Liver (tissue), 9 donors: ENCODE data around the gene POU5F1. TPM values are rescaled to one million over a fixed set of nuclear protein-coding genes. Genes with fewer than 3 reads are reported as not detected.

Experiments used
- DNase-seq: peaks from one replicate; pipeline ENCODE4 v3.0.0-alpha.2; 2017; ENCODE audit warnings: low spot score
- H3K27ac ChIP-seq, 2 donors: one replicate each; pipeline ENCODE4 v1.7.0; 2013; ENCODE audit warnings: inconsistent platforms in 2 of 2, low read length in 2 of 2, control low read depth in 1 of 2, low read depth in 1 of 2, mild to moderate bottlenecking in 1 of 2
- H3K27me3 ChIP-seq, 4 donors: one replicate each; pipeline versions ENCODE4 v1.6.1 to v1.7.0; 2013; ENCODE audit warnings: low read length in 3 of 4, inconsistent platforms in 1 of 4, mild to moderate bottlenecking in 1 of 4, moderate library complexity in 1 of 4; ENCODE audit not compliant: control insufficient read depth in 4 of 4, insufficient read depth in 4 of 4
- H3K36me3 ChIP-seq, 4 donors: one replicate each; pipeline versions ENCODE4 v1.6.1 to v1.7.0; 2013; ENCODE audit warnings: low read length in 3 of 4, mild to moderate bottlenecking in 3 of 4, low read depth in 1 of 4, moderate library complexity in 1 of 4; ENCODE audit not compliant: control insufficient read depth in 4 of 4, insufficient read depth in 3 of 4
- H3K4me1 ChIP-seq, 4 donors: one replicate each; pipeline versions ENCODE4 v1.6.1 to v1.7.0; 2013; ENCODE audit warnings: low read length in 3 of 4, mild to moderate bottlenecking in 3 of 4, moderate library complexity in 1 of 4; ENCODE audit not compliant: control insufficient read depth in 4 of 4, insufficient read depth in 4 of 4
- H3K4me3 ChIP-seq, 3 donors: one replicate each; pipeline versions ENCODE4 v1.6.1 to v1.7.0; 2013; ENCODE audit warnings: low read length in 3 of 3, control low read depth in 1 of 3, low read depth in 1 of 3, mild to moderate bottlenecking in 1 of 3
- H3K9ac ChIP-seq, 2 donors: one replicate each; pipeline ENCODE4 v1.7.0; 2013; ENCODE audit warnings: low read length in 2 of 2, mild to moderate bottlenecking in 2 of 2, moderate library complexity in 2 of 2, control low read depth in 1 of 2, low read depth in 1 of 2
- H3K9me3 ChIP-seq, 4 donors: one replicate each; pipeline versions ENCODE4 v1.6.1 to v1.7.0; 2013; ENCODE audit warnings: low read length in 3 of 4; ENCODE audit not compliant: control insufficient read depth in 4 of 4
- ATF3 ChIP-seq: IDR thresholded peaks from 2 replicates; pipeline ENCODE4 v1.6.1; 2016; ENCODE audit warnings: antibody characterized with exemption
- CTCF ChIP-seq: fragments of 150-350 bp; IDR thresholded peaks from 2 replicates; pipeline ENCODE4 v1.5.1; 2017; ENCODE audit warnings: improper control_type of control experiment, low read depth, low read length; ENCODE audit not compliant: missing input control
- EGR1 ChIP-seq, 2 donors: IDR thresholded peaks; 2 replicates each; pipeline ENCODE4 v1.6.1; 2016 to 2018; ENCODE audit warnings: antibody characterized with exemption in 2 of 2, low read depth in 2 of 2
- FOXA1 ChIP-seq: IDR thresholded peaks from 2 replicates; pipeline ENCODE4 v1.6.1; 2016; ENCODE audit warnings: antibody characterized with exemption
- FOXA2 ChIP-seq: IDR thresholded peaks from 2 replicates; pipeline ENCODE4 v1.6.1; 2016; ENCODE audit warnings: antibody characterized with exemption
- GABPA ChIP-seq, 2 donors: IDR thresholded peaks in 1 of 2; conservative IDR thresholded peaks in 1 of 2; 2 replicates each; pipeline ENCODE4 v1.6.1; 2016; ENCODE audit warnings: antibody characterized with exemption in 2 of 2, mild to moderate bottlenecking in 1 of 2, moderate library complexity in 1 of 2
- HNF4A ChIP-seq, 2 donors: conservative IDR thresholded peaks; 2 replicates each; pipeline ENCODE4 v1.6.1; 2016; ENCODE audit warnings: antibody characterized with exemption in 2 of 2, mild to moderate bottlenecking in 2 of 2
- HNF4G ChIP-seq: IDR thresholded peaks from 2 replicates; pipeline ENCODE4 v1.6.1; 2016; ENCODE audit warnings: antibody characterized with exemption
- JUND ChIP-seq, 2 donors: IDR thresholded peaks; 2 replicates each; pipeline ENCODE4 v1.6.1; 2016; ENCODE audit warnings: antibody characterized with exemption in 2 of 2
- MAX ChIP-seq: IDR thresholded peaks from 2 replicates; pipeline ENCODE4 v1.6.1; 2016; ENCODE audit warnings: antibody characterized with exemption
- NR2F2 ChIP-seq: IDR thresholded peaks from 2 replicates; pipeline ENCODE4 v1.6.1; 2016; ENCODE audit warnings: antibody characterized with exemption
- RAD21 ChIP-seq, 2 donors: IDR thresholded peaks; 2 replicates each; pipeline ENCODE4 v1.6.1; 2016; ENCODE audit warnings: antibody characterized with exemption in 2 of 2, mild to moderate bottlenecking in 2 of 2
- RXRA ChIP-seq, 2 donors: IDR thresholded peaks; 2 replicates each; pipeline ENCODE4 v1.6.1; 2017 to 2018; ENCODE audit warnings: antibody characterized with exemption in 2 of 2, mild to moderate bottlenecking in 1 of 2
- SP1 ChIP-seq: IDR thresholded peaks from 2 replicates; pipeline ENCODE4 v1.6.1; 2018; ENCODE audit warnings: antibody characterized with exemption, mild to moderate bottlenecking
- TAF1 ChIP-seq: conservative IDR thresholded peaks from 2 replicates; pipeline ENCODE4 v1.6.1; 2016; ENCODE audit warnings: antibody characterized with exemption, mild to moderate bottlenecking
- WGBS: extraction: QIAGEN DNeasy Blood & Tissue Kit; methylation state at CpG from one replicate; pipeline ENCODE4 v1.1.7; 2013; 5-methylcytosine and 5-hydroxymethylcytosine counted together
- polyA plus RNA-seq, 2 donors: library from polyadenylated mRNA; stranded (reverse) in 1 of 2; unstranded in 1 of 2; fragments of 200-250 nt in 1 of 2; fragments of >200 nt in 1 of 2; fragmentation: Nextera tagmentation in 1 of 2; extraction: Ambion mirVana in 1 of 2; gene quantifications; one replicate each; pipeline versions ENCODE4 v1.2.1 to v1.2.3, GENCODE V29; 2013 to 2015
- total RNA-seq, 2 donors: library from RNA; depleted of rRNA; stranded (reverse); fragments of >200 nt; gene quantifications; one replicate each; pipeline ENCODE4 v1.2.3, GENCODE V29; 2014
- TF ChIP-seq, protein P1 (sequence below): IDR thresholded peaks from 2 replicates; pipeline ENCODE4 v1.6.1; 2016; ENCODE audit warnings: antibody characterized with exemption, mild to moderate bottlenecking
- TF ChIP-seq, protein P2 (sequence below): IDR thresholded peaks from 2 replicates; pipeline ENCODE4 v1.6.1; 2016; ENCODE audit warnings: antibody characterized with exemption
- donor health status: healthy.
- donor health status: healthy.
- donor health status: healthy.
- donor health status: healthy.
- donor health status: healthy.

POU5F1 gene
- total and polyA plus RNA-seq, 4 donors = 0.32 to 3.2 TPM; not detected in 2

- H3K9me3 ChIP-seq = no peaks in the 10 kb centered on the region
- WGBS = 82% methylated on average over 3 of the region's 3 CpGs
- no peaks in the 10 kb centered on the region for H3K36me3 ChIP-seq
- H3K27ac ChIP-seq = no peak overlapping the region
- no peak for DNase-seq
- no peaks in the 10 kb centered on the region for H3K27me3 ChIP-seq
- H3K4me3 ChIP-seq = no peak overlapping the region
- TF ChIP-seq SP1 (no peak), EGR1 (IDR thresholded peaks at IDR 0.05; ENCODE audit: low read depth in 2 of 2) (no peak), HNF4G (no peak), CTCF (no peak), NR2F2 (no peak), ATF3 (no peak), RXRA (IDR thresholded peaks at IDR 0.05) (no peak), TAF1 (no peak), FOXA2 (no peak), MAX (no peak), GABPA (IDR thresholded peaks at IDR 0.05 in 1 of 2, conservative IDR thresholded peaks at IDR 0.05 in 1 of 2) (no peak)
- TF ChIP-seq, protein P1, sequence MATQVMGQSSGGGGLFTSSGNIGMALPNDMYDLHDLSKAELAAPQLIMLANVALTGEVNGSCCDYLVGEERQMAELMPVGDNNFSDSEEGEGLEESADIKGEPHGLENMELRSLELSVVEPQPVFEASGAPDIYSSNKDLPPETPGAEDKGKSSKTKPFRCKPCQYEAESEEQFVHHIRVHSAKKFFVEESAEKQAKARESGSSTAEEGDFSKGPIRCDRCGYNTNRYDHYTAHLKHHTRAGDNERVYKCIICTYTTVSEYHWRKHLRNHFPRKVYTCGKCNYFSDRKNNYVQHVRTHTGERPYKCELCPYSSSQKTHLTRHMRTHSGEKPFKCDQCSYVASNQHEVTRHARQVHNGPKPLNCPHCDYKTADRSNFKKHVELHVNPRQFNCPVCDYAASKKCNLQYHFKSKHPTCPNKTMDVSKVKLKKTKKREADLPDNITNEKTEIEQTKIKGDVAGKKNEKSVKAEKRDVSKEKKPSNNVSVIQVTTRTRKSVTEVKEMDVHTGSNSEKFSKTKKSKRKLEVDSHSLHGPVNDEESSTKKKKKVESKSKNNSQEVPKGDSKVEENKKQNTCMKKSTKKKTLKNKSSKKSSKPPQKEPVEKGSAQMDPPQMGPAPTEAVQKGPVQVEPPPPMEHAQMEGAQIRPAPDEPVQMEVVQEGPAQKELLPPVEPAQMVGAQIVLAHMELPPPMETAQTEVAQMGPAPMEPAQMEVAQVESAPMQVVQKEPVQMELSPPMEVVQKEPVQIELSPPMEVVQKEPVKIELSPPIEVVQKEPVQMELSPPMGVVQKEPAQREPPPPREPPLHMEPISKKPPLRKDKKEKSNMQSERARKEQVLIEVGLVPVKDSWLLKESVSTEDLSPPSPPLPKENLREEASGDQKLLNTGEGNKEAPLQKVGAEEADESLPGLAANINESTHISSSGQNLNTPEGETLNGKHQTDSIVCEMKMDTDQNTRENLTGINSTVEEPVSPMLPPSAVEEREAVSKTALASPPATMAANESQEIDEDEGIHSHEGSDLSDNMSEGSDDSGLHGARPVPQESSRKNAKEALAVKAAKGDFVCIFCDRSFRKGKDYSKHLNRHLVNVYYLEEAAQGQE = no peak
- TF ChIP-seq, protein P2, sequence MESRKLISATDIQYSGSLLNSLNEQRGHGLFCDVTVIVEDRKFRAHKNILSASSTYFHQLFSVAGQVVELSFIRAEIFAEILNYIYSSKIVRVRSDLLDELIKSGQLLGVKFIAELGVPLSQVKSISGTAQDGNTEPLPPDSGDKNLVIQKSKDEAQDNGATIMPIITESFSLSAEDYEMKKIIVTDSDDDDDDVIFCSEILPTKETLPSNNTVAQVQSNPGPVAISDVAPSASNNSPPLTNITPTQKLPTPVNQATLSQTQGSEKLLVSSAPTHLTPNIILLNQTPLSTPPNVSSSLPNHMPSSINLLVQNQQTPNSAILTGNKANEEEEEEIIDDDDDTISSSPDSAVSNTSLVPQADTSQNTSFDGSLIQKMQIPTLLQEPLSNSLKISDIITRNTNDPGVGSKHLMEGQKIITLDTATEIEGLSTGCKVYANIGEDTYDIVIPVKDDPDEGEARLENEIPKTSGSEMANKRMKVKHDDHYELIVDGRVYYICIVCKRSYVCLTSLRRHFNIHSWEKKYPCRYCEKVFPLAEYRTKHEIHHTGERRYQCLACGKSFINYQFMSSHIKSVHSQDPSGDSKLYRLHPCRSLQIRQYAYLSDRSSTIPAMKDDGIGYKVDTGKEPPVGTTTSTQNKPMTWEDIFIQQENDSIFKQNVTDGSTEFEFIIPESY = no peak
- H3K4me1 ChIP-seq = no peaks in the 10 kb centered on the region
- H3K9ac ChIP-seq = no peak overlapping the region
These were observed 1.9 kb downstream of the POU5F1 start for GRCh38 chr6:31168606-31169005.

DNA sequence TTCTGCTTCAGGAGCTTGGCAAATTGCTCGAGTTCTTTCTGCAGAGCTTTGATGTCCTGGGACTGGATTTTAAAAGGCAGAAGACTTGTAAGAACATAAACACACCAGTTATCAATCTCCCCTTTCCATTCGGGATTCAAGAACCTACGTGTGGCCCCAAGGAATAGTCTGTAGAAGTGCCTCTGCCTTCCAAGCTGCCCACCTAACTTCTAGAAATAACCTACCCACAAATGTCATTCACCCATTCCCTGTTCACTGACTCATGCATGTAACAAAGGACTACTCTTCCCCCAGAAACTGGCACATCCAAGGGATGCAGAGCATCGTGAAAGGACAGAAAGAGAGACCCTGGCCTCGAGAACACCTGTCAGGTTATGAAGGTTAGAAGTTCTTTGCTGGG, 4.5 kb downstream of the POU5F1 start:
- H3K27ac ChIP-seq = no peak overlapping the region
- H3K4me3 ChIP-seq = no peak overlapping the region
- no peak overlapping the region for H3K9ac ChIP-seq
- no peaks in the 10 kb centered on the region for H3K36me3 ChIP-seq
- no peaks in the 10 kb centered on the region for H3K9me3 ChIP-seq
- 75% methylated on average over 5 of the region's 5 CpGs for WGBS
- H3K4me1 ChIP-seq = no peaks in the 10 kb centered on the region
- DNase-seq = no peak
- no peaks in the 10 kb centered on the region for H3K27me3 ChIP-seq
- TF ChIP-seq HNF4A (conservative IDR thresholded peaks at IDR 0.05) (no peak), JUND (IDR thresholded peaks at IDR 0.05) (no peak), SP1 (no peak), RAD21 (IDR thresholded peaks at IDR 0.05) (no peak), CTCF (no peak), HNF4G (no peak), NR2F2 (no peak), FOXA1 (no peak), TAF1 (no peak)
- TF ChIP-seq, protein P1 = no peak
